Measurements from ENCODE around the gene KCNH6. TPM values are rescaled to one million over a fixed set of nuclear protein-coding genes. Genes with fewer than 3 reads are reported as not detected.

The KCNH6 gene
- total RNA-seq, 2 experiments from 2014 or later = not detected

DNA sequence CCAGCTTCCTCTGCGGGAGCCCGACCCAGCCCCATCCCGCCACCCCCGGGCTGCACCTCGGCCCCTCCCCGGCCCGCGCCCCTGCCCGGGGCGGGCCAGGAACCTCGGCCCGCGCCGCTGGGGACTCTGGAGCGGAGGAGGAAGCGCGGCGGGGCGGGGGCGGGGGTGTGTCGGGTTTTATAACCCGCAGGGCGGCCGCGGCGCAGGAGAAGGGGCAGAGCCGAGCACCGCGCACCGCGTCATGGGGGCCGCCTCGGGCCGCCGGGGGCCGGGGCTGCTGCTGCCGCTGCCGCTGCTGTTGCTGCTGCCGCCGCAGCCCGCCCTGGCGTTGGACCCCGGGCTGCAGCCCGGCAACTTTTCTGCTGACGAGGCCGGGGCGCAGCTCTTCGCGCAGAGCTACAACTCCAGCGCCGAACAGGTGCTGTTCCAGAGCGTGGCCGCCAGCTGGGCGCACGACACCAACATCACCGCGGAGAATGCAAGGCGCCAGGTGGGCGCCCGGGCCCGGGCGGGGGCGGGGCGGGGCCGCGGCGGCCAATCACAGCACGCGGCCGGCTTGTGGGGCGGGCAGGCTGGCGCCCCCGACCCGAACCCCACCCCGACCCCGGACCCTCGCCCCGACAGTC is 46.2 kb upstream of the KCNH6 start, which contains the start of gene ACE:
Gene ACE, plus strand, starts transcription at position 208 of the 626 bp plus-strand sequence. Its CDS starts 34 bp downstream, at position 242.
- H3K4me1 Mint-ChIP-seq (ENCODE audit: low read depth) = peaks cover 14% of the 10 kb centered on the region
- TF ChIP-seq CTCF (IDR thresholded peaks at IDR 0.05) = no peak
- H3K27me3 Mint-ChIP-seq = peaks cover 35% of the 10 kb centered on the region
- H3K9me3 Mint-ChIP-seq = no peaks in the 10 kb centered on the region
- DNase-seq (peak in 11 of 14 experiments; percentile 11 to 75 (median 31)), ATAC-seq (ENCODE audit: poor library complexity) (peak; percentile 71)
- CTCF ChIA-PET = interaction anchor here (1.0 to 1.9 kb wide), 3 partner anchors 26 to 52 kb away, joined by 3 to 14 read pairs (median 3); no protein-coding TSS in a partner anchor
- intact Hi-C loops (cut with DNase I, micrococcal nuclease) = loop anchor here (5.0 kb wide), 2 partner anchors 35 to 135 kb away; no protein-coding TSS in a partner anchor
- H3K27ac Mint-ChIP-seq = no peak within 1 kb of the TSS
- Histone ChIP-seq H3K36me3 (ENCODE audit: insufficient read depth, low read length) (no peaks in the 10 kb centered on the region), H3K9me3 (ENCODE audit: control insufficient read depth in 1 of 2, insufficient read depth in 1 of 2, low read length in 2 of 2) (peaks cover 0 to 5% of the 10 kb centered on the region in 2 experiments), H3K27me3 (ENCODE audit: control insufficient read depth in 1 of 2, insufficient read depth in 2 of 2, low read length in 2 of 2) (peaks cover 10 to 11% of the 10 kb centered on the region in 2 experiments), H3K27ac (ENCODE audit: low read depth in 1 of 2, low read length in 2 of 2) (no peak within 1 kb of the TSS), H3K4me3 (ENCODE audit: low read length) (peak within 1 kb of the TSS; percentile 51), H3K4me1 (ENCODE audit: insufficient read depth, low read length) (peaks cover 26% of the 10 kb centered on the region)
- peak within 1 kb of the TSS; percentile 77 for H3K4me3 Mint-ChIP-seq
- H3K36me3 Mint-ChIP-seq (ENCODE audit: low read depth) = no peaks in the 10 kb centered on the region
- POLR2A ChIA-PET = interaction anchor here (1.0 to 3.3 kb wide), 7 partner anchors 31 to 145 kb away, joined by 4 to 31 read pairs (median 6); partner anchors contain the start of genes CYB561, DCAF7 and MAP3K3

DNA sequence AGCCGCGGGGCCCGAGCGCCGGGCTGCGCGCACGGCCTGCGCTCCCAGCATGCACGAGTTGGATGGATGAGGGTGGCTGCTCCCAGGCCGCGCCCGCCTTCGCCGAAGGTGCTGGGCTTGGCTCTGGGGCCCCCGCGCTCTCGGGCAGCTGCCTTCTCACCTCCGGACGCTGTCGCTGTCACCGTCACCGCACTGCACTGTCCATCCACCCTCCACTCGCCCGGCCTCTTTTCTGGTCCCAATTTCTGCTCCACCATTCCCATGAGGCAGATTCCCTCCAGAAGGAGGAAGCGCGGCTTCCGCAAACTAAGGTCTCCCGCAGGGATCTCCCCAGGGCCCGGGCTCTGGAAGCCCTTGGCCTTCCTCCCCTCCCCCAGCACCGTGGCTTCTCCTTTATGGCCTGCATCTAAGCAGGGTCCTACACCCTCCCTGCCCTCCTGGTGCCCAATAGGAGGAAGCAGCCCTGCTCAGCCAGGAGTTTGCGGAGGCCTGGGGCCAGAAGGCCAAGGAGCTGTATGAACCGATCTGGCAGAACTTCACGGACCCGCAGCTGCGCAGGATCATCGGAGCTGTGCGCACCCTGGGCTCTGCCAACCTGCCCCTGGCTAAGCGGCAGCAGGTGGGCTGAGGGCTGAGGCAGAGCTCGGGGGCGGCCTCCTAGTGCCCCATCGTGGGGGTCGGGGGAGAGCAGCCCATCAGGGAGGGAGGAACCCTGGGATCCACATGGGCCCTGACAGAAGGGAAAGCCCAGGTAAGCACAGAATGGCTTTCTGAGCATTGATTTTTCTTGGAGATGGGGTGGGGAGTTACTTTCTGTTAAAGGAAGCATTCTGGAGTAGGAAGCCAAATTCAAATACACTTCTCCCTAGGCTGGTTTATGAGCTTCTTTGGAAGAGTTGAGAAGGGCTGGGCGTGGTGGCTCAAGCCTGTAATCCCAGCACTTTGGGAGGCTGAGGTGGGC is 45.4 kb upstream of the KCNH6 start:
- H3K27me3 Mint-ChIP-seq = peaks cover 35% of the 10 kb centered on the region
- no peaks in the 10 kb centered on the region for H3K36me3 ChIP-seq (ENCODE audit: insufficient read depth, low read length)
- H3K36me3 Mint-ChIP-seq (ENCODE audit: low read depth) = no peaks in the 10 kb centered on the region
- no peak overlapping the region for H3K27ac ChIP-seq (ENCODE audit: low read depth in 1 of 2, low read length in 2 of 2)
- H3K4me1 Mint-ChIP-seq (ENCODE audit: low read depth) = peaks cover 14% of the 10 kb centered on the region
- H3K4me3 Mint-ChIP-seq = peak overlapping the region; percentile 77
- no peak for ATAC-seq (ENCODE audit: poor library complexity)
- TF ChIP-seq CTCF (IDR thresholded peaks at IDR 0.05) = no peak
- H3K4me1 ChIP-seq (ENCODE audit: insufficient read depth, low read length) = peaks cover 26% of the 10 kb centered on the region
- intact Hi-C loops (cut with DNase I, micrococcal nuclease) = loop anchor here (2.0 to 5.0 kb wide), 3 partner anchors 35 to 135 kb away; no protein-coding TSS in a partner anchor
- peaks cover 0 to 5% of the 10 kb centered on the region in 2 experiments for H3K9me3 ChIP-seq (ENCODE audit: control insufficient read depth in 1 of 2, insufficient read depth in 1 of 2, low read length in 2 of 2)
- ChIA-PET CTCF (interaction anchor here (1.0 to 4.4 kb wide), 11 partner anchors 27 to 134 kb away, joined by 3 to 70 read pairs (median 5); partner anchors contain the start of gene CYB561), POLR2A (interaction anchor here (1.0 to 3.3 kb wide), 8 partner anchors 31 to 144 kb away, joined by 4 to 31 read pairs (median 8); partner anchors contain the start of genes CYB561, DCAF7 and MAP3K3)
- H3K27ac Mint-ChIP-seq = no peak overlapping the region
- peak overlapping the region; percentile 51 for H3K4me3 ChIP-seq (ENCODE audit: low read length)
- no peak for DNase-seq
- peaks cover 10 to 11% of the 10 kb centered on the region in 2 experiments for H3K27me3 ChIP-seq (ENCODE audit: control insufficient read depth in 1 of 2, insufficient read depth in 2 of 2, low read length in 2 of 2)
- H3K9me3 Mint-ChIP-seq = no peaks in the 10 kb centered on the region

Data from CD4-positive, alpha-beta T cell (primary cell).